ENCODE measurements around the gene DCDC2B. TPM values are rescaled to one million over a fixed set of nuclear protein-coding genes. Genes with fewer than 3 reads are reported as not detected.

Gene DCDC2B
- total and polyA plus RNA-seq, 2 of the 13 experiments (the other 11 are each of a cell fraction or from before 2014, with no cell fraction given), result not detected

DNA sequence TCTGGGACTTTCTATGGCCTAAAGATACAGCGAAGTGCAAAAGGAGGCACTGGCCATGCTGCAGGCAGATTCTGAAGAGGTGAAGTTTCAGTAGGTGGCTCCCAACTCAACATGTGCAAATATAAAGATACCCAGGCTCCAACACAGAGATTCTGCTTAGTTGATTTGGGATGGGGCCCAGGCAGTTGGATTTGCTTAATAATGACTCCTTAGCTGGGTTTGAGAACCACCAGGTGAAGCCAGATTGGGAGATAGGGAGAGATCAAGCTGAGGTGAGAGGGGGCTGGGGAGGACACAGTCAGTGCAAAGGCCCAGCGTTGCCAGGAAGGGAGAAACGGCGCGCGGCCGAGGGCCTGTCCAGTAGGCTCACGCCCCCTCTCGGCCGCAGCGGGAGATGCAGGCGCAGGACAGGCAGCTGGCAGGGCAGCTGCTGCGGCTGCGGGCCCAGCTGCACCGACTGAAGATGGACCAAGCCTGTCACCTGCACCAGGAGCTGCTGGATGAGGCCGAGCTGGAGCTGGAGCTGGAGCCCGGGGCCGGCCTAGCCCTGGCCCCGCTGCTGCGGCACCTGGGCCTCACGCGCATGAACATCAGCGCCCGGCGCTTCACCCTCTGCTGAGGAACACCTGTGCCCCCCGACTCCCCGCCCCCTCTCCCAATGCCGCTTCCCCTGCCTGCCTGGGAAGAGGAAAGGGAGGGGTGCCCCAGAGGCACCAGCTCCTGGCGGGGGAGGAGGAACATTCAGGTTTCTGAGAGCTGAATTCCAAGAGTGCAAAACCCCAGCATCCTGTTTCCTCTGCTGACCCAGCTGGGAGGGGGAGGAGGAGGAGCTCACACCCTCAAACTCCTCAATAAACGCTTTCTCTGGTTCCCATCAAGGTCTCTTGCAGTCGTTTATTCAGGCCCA, 39.3 kb downstream of the DCDC2B start (continued):
- TF ChIP-seq ZNF556 (CRISPR knock-in tag; IDR thresholded peaks at IDR 0.05; ENCODE audit: borderline replicate concordance), result no peak
- TF ChIP-seq ZNF569 (CRISPR knock-in tag; IDR thresholded peaks at IDR 0.05; ENCODE audit: borderline replicate concordance), result no peak
- no peak for TF ChIP-seq ARID2 (CRISPR knock-in tag; IDR thresholded peaks at IDR 0.05; ENCODE audit: borderline replicate concordance)
- peak; percentile 54; the same call in 1 of the 2 replicates for TF ChIP-seq ZKSCAN1 (IDR thresholded peaks at IDR 0.05; ENCODE audit: low read length)
- TF ChIP-seq SAP130 (CRISPR knock-in tag; IDR thresholded peaks at IDR 0.05; ENCODE audit: low read depth), result peak; percentile 75
- no peak for TF ChIP-seq ZNF274 (CRISPR knock-in tag; IDR thresholded peaks at IDR 0.05)
- TF ChIP-seq ZNF230 (CRISPR knock-in tag; IDR thresholded peaks at IDR 0.05), result 0 out of 2 replicates have a peak, but pooled peaks have one; percentile 62
- TF ChIP-seq GATA4 (IDR thresholded peaks at IDR 0.05; ENCODE audit: borderline replicate concordance, low read depth), result no peak
- TF ChIP-seq SIN3A (IDR thresholded peaks at IDR 0.05; ENCODE audit: borderline replicate concordance, low read depth, low read length), result no peak
- TF ChIP-seq SALL1 (CRISPR knock-in tag; IDR thresholded peaks at IDR 0.05), result peak; percentile 73
- no peak for TF ChIP-seq CCAR2 (optimal IDR thresholded peaks at IDR 0.05; ENCODE audit: low read depth, low read length)
- TF ChIP-seq, protein P1, sequence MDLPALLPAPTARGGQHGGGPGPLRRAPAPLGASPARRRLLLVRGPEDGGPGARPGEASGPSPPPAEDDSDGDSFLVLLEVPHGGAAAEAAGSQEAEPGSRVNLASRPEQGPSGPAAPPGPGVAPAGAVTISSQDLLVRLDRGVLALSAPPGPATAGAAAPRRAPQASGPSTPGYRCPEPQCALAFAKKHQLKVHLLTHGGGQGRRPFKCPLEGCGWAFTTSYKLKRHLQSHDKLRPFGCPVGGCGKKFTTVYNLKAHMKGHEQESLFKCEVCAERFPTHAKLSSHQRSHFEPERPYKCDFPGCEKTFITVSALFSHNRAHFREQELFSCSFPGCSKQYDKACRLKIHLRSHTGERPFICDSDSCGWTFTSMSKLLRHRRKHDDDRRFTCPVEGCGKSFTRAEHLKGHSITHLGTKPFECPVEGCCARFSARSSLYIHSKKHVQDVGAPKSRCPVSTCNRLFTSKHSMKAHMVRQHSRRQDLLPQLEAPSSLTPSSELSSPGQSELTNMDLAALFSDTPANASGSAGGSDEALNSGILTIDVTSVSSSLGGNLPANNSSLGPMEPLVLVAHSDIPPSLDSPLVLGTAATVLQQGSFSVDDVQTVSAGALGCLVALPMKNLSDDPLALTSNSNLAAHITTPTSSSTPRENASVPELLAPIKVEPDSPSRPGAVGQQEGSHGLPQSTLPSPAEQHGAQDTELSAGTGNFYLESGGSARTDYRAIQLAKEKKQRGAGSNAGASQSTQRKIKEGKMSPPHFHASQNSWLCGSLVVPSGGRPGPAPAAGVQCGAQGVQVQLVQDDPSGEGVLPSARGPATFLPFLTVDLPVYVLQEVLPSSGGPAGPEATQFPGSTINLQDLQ (CRISPR knock-in tag; IDR thresholded peaks at IDR 0.05), result no peak
- no peak for TF ChIP-seq TBL1XR1 (IDR thresholded peaks at IDR 0.05; ENCODE audit: borderline replicate concordance, low read length, partially characterized antibody)
- TF ChIP-seq, protein P2, sequence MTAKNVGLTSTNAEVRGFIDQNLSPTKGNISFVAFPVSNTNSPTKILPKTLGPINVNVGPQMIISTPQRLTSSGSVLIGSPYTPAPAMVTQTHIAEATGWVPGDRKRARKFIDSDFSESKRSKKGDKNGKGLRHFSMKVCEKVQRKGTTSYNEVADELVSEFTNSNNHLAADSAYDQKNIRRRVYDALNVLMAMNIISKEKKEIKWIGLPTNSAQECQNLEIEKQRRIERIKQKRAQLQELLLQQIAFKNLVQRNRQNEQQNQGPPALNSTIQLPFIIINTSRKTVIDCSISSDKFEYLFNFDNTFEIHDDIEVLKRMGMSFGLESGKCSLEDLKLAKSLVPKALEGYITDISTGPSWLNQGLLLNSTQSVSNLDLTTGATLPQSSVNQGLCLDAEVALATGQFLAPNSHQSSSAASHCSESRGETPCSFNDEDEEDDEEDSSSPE (CRISPR knock-in tag; IDR thresholded peaks at IDR 0.05), result peak; percentile 59; the same call in 1 of the 2 replicates
- TF ChIP-seq, protein P3, sequence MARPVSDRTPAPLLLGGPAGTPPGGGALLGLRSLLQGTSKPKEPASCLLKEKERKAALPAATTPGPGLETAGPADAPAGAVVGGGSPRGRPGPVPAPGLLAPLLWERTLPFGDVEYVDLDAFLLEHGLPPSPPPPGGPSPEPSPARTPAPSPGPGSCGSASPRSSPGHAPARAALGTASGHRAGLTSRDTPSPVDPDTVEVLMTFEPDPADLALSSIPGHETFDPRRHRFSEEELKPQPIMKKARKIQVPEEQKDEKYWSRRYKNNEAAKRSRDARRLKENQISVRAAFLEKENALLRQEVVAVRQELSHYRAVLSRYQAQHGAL (CRISPR knock-in tag; IDR thresholded peaks at IDR 0.05; ENCODE audit: not compliant biosample characterization), result no peak
- TF ChIP-seq, protein P4, sequence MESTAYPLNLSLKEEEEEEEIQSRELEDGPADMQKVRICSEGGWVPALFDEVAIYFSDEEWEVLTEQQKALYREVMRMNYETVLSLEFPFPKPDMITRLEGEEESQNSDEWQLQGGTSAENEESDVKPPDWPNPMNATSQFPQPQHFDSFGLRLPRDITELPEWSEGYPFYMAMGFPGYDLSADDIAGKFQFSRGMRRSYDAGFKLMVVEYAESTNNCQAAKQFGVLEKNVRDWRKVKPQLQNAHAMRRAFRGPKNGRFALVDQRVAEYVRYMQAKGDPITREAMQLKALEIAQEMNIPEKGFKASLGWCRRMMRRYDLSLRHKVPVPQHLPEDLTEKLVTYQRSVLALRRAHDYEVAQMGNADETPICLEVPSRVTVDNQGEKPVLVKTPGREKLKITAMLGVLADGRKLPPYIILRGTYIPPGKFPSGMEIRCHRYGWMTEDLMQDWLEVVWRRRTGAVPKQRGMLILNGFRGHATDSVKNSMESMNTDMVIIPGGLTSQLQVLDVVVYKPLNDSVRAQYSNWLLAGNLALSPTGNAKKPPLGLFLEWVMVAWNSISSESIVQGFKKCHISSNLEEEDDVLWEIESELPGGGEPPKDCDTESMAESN (CRISPR knock-in tag; conservative IDR thresholded peaks at IDR 0.05), result no peak
- no peak for TF ChIP-seq ZNF205 (CRISPR knock-in tag; IDR thresholded peaks at IDR 0.05)
- no peak for TF ChIP-seq ZNF841 (CRISPR knock-in tag; IDR thresholded peaks at IDR 0.05; ENCODE audit: borderline replicate concordance)
- no peak for TF ChIP-seq ARHGAP35 (CRISPR knock-in tag; IDR thresholded peaks at IDR 0.05; ENCODE audit: borderline replicate concordance)
- TF ChIP-seq NPAS2 (CRISPR knock-in tag; IDR thresholded peaks at IDR 0.05; ENCODE audit: borderline replicate concordance), result no peak
- no peak for TF ChIP-seq CBFB (CRISPR knock-in tag; IDR thresholded peaks at IDR 0.05)
